ENCODE measurements around the gene CCDC40.

CCDC40 gene

DNA sequence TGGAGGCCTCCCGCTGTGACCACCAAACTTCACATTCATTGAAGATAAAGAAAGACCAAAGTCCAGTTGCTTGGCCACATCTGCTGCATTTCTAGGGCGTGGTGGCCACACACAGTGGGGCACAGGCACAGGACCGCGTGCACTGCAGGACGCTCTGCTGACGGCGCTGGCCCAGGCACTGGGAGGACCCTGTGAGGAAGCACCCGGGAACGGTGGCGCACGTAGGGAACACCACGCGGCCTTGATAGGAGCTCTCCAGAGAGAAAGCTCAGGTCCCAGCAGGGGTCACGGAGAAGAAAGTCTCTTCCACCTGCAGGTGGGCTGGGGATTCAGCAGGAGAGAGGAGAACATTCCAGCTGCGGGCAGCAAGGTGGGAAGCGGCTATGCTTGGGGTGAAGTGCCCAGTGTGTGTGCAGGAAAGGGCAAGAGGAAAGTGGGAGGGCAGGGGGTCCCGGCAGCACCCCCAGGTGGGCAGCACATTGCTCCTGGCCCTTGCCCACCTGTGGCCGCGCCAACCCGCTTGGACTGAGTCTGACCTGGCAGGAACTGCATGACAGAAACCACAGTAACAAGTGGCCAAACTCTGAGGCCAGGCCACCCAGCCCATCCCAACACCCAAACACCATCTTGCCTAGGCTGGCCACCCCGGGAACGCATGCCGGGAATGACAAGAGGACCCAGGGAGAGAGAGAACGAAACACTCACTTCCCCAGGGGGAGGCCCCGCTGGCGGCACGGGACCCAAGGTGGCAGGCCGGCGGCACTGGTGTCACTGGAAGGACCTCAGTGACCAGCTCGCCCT lies 33.6 kb upstream of the CCDC40 start:
- no peak for TF ChIP-seq EP300 (IDR thresholded peaks at IDR 0.05; ENCODE audit: borderline replicate concordance)
- TF ChIP-seq TCF12 (IDR thresholded peaks at IDR 0.05; ENCODE audit: low read depth), result no peak
- TF ChIP-seq MAX (IDR thresholded peaks at IDR 0.05), result peak; percentile 65; the same call in 1 of the 2 replicates
- TF ChIP-seq, protein P1, sequence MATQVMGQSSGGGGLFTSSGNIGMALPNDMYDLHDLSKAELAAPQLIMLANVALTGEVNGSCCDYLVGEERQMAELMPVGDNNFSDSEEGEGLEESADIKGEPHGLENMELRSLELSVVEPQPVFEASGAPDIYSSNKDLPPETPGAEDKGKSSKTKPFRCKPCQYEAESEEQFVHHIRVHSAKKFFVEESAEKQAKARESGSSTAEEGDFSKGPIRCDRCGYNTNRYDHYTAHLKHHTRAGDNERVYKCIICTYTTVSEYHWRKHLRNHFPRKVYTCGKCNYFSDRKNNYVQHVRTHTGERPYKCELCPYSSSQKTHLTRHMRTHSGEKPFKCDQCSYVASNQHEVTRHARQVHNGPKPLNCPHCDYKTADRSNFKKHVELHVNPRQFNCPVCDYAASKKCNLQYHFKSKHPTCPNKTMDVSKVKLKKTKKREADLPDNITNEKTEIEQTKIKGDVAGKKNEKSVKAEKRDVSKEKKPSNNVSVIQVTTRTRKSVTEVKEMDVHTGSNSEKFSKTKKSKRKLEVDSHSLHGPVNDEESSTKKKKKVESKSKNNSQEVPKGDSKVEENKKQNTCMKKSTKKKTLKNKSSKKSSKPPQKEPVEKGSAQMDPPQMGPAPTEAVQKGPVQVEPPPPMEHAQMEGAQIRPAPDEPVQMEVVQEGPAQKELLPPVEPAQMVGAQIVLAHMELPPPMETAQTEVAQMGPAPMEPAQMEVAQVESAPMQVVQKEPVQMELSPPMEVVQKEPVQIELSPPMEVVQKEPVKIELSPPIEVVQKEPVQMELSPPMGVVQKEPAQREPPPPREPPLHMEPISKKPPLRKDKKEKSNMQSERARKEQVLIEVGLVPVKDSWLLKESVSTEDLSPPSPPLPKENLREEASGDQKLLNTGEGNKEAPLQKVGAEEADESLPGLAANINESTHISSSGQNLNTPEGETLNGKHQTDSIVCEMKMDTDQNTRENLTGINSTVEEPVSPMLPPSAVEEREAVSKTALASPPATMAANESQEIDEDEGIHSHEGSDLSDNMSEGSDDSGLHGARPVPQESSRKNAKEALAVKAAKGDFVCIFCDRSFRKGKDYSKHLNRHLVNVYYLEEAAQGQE (IDR thresholded peaks at IDR 0.05; ENCODE audit: low read depth), result no peak
- TF ChIP-seq EGR1 (IDR thresholded peaks at IDR 0.05), result no peak
- no peak for TF ChIP-seq ZBTB7A (IDR thresholded peaks at IDR 0.05; ENCODE audit: low read depth)
- TF ChIP-seq NFIC (IDR thresholded peaks at IDR 0.05), result 0 out of 2 replicates have a peak, but pooled peaks have one; percentile 24

DNA sequence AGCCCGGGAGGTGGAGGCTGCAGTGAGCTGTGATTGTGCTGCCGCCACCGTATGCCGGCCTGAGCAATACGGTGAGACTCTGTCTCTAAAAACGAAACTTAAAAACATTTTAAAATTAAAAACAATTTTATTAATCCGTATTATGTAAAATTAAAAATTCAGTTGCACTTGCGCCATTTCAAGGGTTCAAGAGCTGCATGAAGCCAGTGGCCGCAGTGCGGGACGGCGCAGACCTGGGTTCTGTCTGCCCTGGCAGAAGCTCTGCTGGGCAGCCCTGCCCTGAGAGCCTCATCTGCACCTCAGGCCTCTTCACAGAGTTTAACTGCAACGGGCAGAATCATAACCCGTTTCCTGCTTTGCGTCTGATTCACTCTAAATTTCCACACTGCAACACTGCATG lies 32.5 kb upstream of the CCDC40 start:
- no peak for TF ChIP-seq TEAD4 (IDR thresholded peaks at IDR 0.05)
- TF ChIP-seq FOXM1 (IDR thresholded peaks at IDR 0.05; ENCODE audit: borderline replicate concordance, low read depth), result no peak
- TF ChIP-seq TAF1 (IDR thresholded peaks at IDR 0.05; ENCODE audit: low read depth), result no peak
- TF ChIP-seq TCF12 (IDR thresholded peaks at IDR 0.05; ENCODE audit: low read depth), result no peak
- no peak for TF ChIP-seq EGR1 (IDR thresholded peaks at IDR 0.05)
- TF ChIP-seq, protein P1 (IDR thresholded peaks at IDR 0.05; ENCODE audit: low read depth), result no peak
- no peak for TF ChIP-seq CREB1 (IDR thresholded peaks at IDR 0.05; ENCODE audit: low read depth)
- TF ChIP-seq YY1 (IDR thresholded peaks at IDR 0.05; ENCODE audit: low read depth), result no peak
- TF ChIP-seq EP300 (IDR thresholded peaks at IDR 0.05; ENCODE audit: borderline replicate concordance), result no peak
- TF ChIP-seq MAX (IDR thresholded peaks at IDR 0.05), result no peak
- TF ChIP-seq RAD21 (IDR thresholded peaks at IDR 0.05; ENCODE audit: low read depth), result no peak
- TF ChIP-seq USF1 (IDR thresholded peaks at IDR 0.05), result no peak
- no peak for TF ChIP-seq CEBPB (IDR thresholded peaks at IDR 0.05)
- no peak for TF ChIP-seq ZBTB7A (IDR thresholded peaks at IDR 0.05; ENCODE audit: low read depth)
- no peak for TF ChIP-seq NFIC (IDR thresholded peaks at IDR 0.05)

DNA sequence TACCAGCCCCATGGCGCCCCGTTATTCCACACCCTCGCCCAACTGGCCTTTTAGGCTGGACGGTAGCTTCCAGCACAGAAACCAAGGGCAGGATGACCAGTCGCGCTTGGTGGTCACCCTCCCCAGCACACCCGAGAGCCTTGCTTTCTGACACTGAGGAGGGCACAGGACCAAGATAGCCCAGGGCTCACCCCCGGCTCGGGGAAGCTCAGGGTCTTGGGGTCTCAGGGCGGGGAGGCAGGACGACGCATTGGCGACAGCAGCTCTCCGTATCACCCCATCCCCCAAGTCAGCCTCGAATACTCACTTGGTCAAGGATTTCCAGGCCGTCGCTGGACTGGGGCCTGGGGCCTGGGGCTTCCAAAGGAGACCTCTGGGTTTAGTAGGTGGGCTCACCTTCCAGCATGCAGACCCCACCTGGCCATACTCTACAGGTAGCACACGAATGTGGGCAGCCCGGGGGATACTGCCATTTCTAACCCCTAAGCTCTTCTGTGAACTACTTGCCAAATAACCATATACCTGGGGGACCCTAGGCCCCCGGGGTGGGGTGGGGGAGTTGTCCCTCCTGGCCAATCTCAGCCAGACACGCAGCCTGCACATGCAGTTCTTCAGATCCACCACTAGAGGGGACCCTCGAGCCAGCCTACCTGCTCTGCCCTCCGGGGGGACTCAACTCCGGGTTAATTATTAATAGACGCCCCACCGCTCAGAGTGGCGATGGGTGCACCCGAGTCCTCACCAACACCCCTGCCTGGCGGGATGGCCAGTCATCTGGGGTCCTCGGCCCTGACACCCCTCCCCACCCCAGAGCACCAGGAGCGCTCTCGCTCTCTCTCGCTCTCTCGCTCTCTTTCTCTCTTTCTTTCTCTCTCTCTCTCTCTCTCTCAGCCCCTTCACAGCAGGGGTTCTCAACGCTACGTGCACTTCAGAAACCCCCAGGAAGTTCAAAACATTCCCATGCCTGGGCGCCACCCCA lies 30.8 kb upstream of the CCDC40 start:
- TF ChIP-seq RAD21 (IDR thresholded peaks at IDR 0.05; ENCODE audit: low read depth) (peak; percentile 77), ZBTB7A (IDR thresholded peaks at IDR 0.05; ENCODE audit: low read depth) (peak; percentile 22; the same call in 1 of the 2 replicates), NFIC (IDR thresholded peaks at IDR 0.05) (no peak)

GRCh38 chr17:80006339-80006720 lies 30.1 kb upstream of the CCDC40 start:
- TF ChIP-seq FOXM1 (IDR thresholded peaks at IDR 0.05; ENCODE audit: borderline replicate concordance, low read depth) (no peak), EGR1 (IDR thresholded peaks at IDR 0.05) (no peak), TAF1 (IDR thresholded peaks at IDR 0.05; ENCODE audit: low read depth) (no peak), TEAD4 (IDR thresholded peaks at IDR 0.05) (no peak), EP300 (IDR thresholded peaks at IDR 0.05; ENCODE audit: borderline replicate concordance) (no peak), YY1 (IDR thresholded peaks at IDR 0.05; ENCODE audit: low read depth) (no peak), RAD21 (IDR thresholded peaks at IDR 0.05; ENCODE audit: low read depth) (no peak), CEBPB (IDR thresholded peaks at IDR 0.05) (no peak), CREB1 (IDR thresholded peaks at IDR 0.05; ENCODE audit: low read depth) (no peak), TCF12 (IDR thresholded peaks at IDR 0.05; ENCODE audit: low read depth) (no peak), ZBTB7A (IDR thresholded peaks at IDR 0.05; ENCODE audit: low read depth) (no peak), NFIC (IDR thresholded peaks at IDR 0.05) (no peak), USF1 (IDR thresholded peaks at IDR 0.05) (no peak), MAX (IDR thresholded peaks at IDR 0.05) (no peak)
- TF ChIP-seq, protein P1 (IDR thresholded peaks at IDR 0.05; ENCODE audit: low read depth), result no peak

Measured in Ishikawa (cell line).